Stimulated activated CD4-positive, alpha-beta T cell treated with anti-CD3 and anti-CD28 coated beads, Interleukin-12 subunit alpha, Interleukin-12 subunit beta, amount 100 ng/mL, for 4 hours (primary cell): Measurements from ENCODE around the gene SVOP.
"Not testable (repeated sequence)": the region's sequence is repeated elsewhere in the genome, so short reads cannot be mapped to it uniquely, and the experiment has no call there.

Source experiments
- DNase-seq: peaks from one replicate; pipeline ENCODE4 v3.0.0-alpha.2; 2020

SVOP gene

GRCh38 chr12:108879615-108880254 is 141.1 kb downstream of the SVOP start, which contains the start of gene DAO:
TSS of gene DAO (plus strand) at chr12:108880092. CDS start at chr12:108885007, 4,915 bp downstream.
- no peak for DNase-seq

- DNase-seq, result no peak
These were observed 144.3 kb downstream of the SVOP start for GRCh38 chr12:108876550-108876949.

GRCh38 chr12:108875682-108876361 is 145.0 kb downstream of the SVOP start:
- DNase-seq, result no peak

GRCh38 chr12:108875280-108875679 is 145.6 kb downstream of the SVOP start:
- no peak for DNase-seq

GRCh38 chr12:108868781-108869180 is 152.1 kb downstream of the SVOP start:
- DNase-seq, result no peak

- DNase-seq, result not testable (repeated sequence)
These were observed 154.8 kb downstream of the SVOP start for GRCh38 chr12:108866083-108866482.

- DNase-seq, result no peak
These were observed 155.7 kb downstream of the SVOP start for GRCh38 chr12:108865169-108865568.

- DNase-seq, result no peak
These were observed 158.3 kb downstream of the SVOP start for GRCh38 chr12:108862588-108862959.

GRCh38 chr12:108861878-108862587 is 158.8 kb downstream of the SVOP start:
- no peak for DNase-seq

GRCh38 chr12:108860443-108860842 is 160.4 kb downstream of the SVOP start:
- DNase-seq, result no peak

- DNase-seq, result no peak
These were observed 161.0 kb downstream of the SVOP start for GRCh38 chr12:108859923-108860291.

- DNase-seq, result not testable (repeated sequence)
These were observed 161.5 kb downstream of the SVOP start for GRCh38 chr12:108859141-108859922.

GRCh38 chr12:108858311-108859074 is 162.4 kb downstream of the SVOP start:
- no peak for DNase-seq
